Measurements from ENCODE around the gene PIF1.

DNA sequence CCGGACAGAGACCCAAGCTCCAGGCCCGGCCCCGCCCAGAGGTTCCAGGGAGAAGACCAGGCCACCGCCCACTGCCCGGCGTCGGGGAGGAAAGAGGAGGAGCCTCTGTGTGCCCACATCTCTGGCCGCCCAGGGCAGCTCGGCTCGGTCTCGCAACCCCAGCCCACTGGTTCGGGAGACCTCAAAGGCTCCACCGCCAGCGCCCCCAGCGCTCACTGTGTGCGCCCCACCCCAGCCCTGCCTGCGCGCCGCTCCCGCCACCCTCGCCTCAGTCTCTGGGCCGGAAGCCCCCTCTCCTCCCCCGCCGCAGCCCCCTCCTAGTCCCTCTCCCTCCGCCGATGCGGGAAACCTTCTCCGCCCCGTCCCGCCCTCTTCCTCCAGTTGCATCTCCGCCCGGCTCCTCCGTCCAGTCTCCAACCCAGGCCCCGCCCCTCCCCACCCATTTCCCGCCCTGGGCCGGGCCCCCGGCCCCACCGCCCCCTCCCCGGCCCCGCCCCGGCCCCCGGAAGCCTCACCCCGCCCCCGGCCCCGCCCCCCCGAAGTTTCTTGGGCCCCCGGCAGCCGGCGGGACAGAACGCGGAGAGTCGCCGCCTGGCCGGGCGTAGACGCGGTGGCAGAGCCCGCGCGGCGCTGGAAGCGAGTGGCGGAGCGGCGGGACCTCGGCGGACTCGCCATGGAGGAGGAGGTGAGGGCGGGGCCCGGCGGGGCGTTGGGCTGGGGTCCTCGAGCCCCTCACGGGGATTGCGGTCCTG is 16.1 kb upstream of the PIF1 start, which contains the start of gene PLEKHO2:
- TF ChIP-seq, protein P1, sequence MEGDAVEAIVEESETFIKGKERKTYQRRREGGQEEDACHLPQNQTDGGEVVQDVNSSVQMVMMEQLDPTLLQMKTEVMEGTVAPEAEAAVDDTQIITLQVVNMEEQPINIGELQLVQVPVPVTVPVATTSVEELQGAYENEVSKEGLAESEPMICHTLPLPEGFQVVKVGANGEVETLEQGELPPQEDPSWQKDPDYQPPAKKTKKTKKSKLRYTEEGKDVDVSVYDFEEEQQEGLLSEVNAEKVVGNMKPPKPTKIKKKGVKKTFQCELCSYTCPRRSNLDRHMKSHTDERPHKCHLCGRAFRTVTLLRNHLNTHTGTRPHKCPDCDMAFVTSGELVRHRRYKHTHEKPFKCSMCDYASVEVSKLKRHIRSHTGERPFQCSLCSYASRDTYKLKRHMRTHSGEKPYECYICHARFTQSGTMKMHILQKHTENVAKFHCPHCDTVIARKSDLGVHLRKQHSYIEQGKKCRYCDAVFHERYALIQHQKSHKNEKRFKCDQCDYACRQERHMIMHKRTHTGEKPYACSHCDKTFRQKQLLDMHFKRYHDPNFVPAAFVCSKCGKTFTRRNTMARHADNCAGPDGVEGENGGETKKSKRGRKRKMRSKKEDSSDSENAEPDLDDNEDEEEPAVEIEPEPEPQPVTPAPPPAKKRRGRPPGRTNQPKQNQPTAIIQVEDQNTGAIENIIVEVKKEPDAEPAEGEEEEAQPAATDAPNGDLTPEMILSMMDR (conservative IDR thresholded peaks at IDR 0.05; ENCODE audit: low read length), result peak; percentile 59
- TF ChIP-seq EZH2phosphoT487 (IDR thresholded peaks at IDR 0.05; ENCODE audit: borderline replicate concordance, low read depth, low read length), result no peak
